Measurements from ENCODE around the gene DBH. TPM values are rescaled to one million over a fixed set of nuclear protein-coding genes. Genes with fewer than 3 reads are reported as not detected.

Gene DBH
- total and polyA plus RNA-seq, 10 of the 15 experiments (the other 5 are each of a cell fraction or from before 2014, with no cell fraction given) = not detected

GRCh38 chr9:133676450-133676849 lies 40.3 kb downstream of the DBH start:
- POLR2A ChIA-PET = no interaction called here
- RAD21 ChIA-PET (ENCODE audit: unreplicated experiment) = no interaction called here
- Histone ChIP-seq H3K36me3 (ENCODE audit: control insufficient read depth in 2 of 2, insufficient read depth in 2 of 2, low read length in 1 of 2) (no peaks in the 10 kb centered on the region), H3K27me3 (replicated peaks in 1 of 2; ENCODE audit: control insufficient read depth in 2 of 2, insufficient read depth in 2 of 2, low read length in 1 of 2) (no peaks in the 10 kb centered on the region), H3K4me1 (ENCODE audit: control insufficient read depth, insufficient read depth, low read length) (no peaks in the 10 kb centered on the region), H2AFZ (ENCODE audit: control insufficient read depth, low read depth, low read length) (no peak overlapping the region), H3K79me2 (ENCODE audit: control insufficient read depth, insufficient read depth, low read length) (no peaks in the 10 kb centered on the region), H3K9me3 (replicated peaks; ENCODE audit: control insufficient read depth, insufficient read depth, low read length) (no peaks in the 10 kb centered on the region), H3K4me3 (no peak overlapping the region), H3K27ac (ENCODE audit: control insufficient read depth, insufficient read depth) (no peak overlapping the region), H3K4me2 (ENCODE audit: control insufficient read depth, insufficient read depth) (no peak overlapping the region), H4K20me1 (ENCODE audit: control insufficient read depth, insufficient read depth) (no peaks in the 10 kb centered on the region), H3K9ac (ENCODE audit: control insufficient read depth, insufficient read depth, low read length) (no peak overlapping the region)
- FAIRE-seq (no peak), ATAC-seq (no peak), DNase-seq (ENCODE audit: low read depth, low spot score) (no peak)
- intact Hi-C loops (cut with micrococcal nuclease; ENCODE audit: unreplicated experiment) = no loop called here
- no TSS peak for BruUV-seq (replicated peaks)
- CTCF ChIA-PET = no interaction called here
- in situ Hi-C loops (cut with MboI) = no loop called here
- 37% methylated on average over 10 of the region's 10 CpGs for WGBS (ENCODE audit: insufficient coverage, insufficient replicate concordance, low lambda C conversion rate, missing lambda C conversion rate)
- SMC1A ChIA-PET (ENCODE audit: uncharacterized antibody, unreplicated experiment) = no interaction called here
- TF ChIP-seq ZNF592 (IDR thresholded peaks at IDR 0.05) = no peak
- no peak for TF ChIP-seq SP1 (IDR thresholded peaks at IDR 0.05; ENCODE audit: low read depth, low read length)
- no peak for TF ChIP-seq POLR2AphosphoS2 (IDR thresholded peaks at IDR 0.05; ENCODE audit: low read depth, low read length)
- TF ChIP-seq ZZZ3 (IDR thresholded peaks at IDR 0.05; ENCODE audit: control insufficient read depth, insufficient read length, low read depth) = no peak
- no peak for TF ChIP-seq BCL3 (IDR thresholded peaks at IDR 0.05; ENCODE audit: borderline replicate concordance, insufficient read depth, low read depth, low read length, poor library complexity, severe bottlenecking)
- TF ChIP-seq MYC (IDR thresholded peaks at IDR 0.05; ENCODE audit: insufficient read depth, insufficient read length, insufficient replicate concordance, low read length, severe bottlenecking) = no peak
- TF ChIP-seq PRDM15 (CRISPR knock-in tag; IDR thresholded peaks at IDR 0.05) = no peak
- TF ChIP-seq LARP7 (IDR thresholded peaks at IDR 0.05) = no peak
- TF ChIP-seq SMARCA5 (IDR thresholded peaks at IDR 0.05) = no peak
- no peak for TF ChIP-seq GABPA (IDR thresholded peaks at IDR 0.05; ENCODE audit: low read depth)
- TF ChIP-seq BCLAF1 (IDR thresholded peaks at IDR 0.05) = no peak
- TF ChIP-seq EED (IDR thresholded peaks at IDR 0.05; ENCODE audit: low read depth) = no peak
- no peak for TF ChIP-seq RAD21 (IDR thresholded peaks at IDR 0.05; ENCODE audit: insufficient read depth, low read depth, low read length)
